ENCODE measurements around the gene ANGPTL2. TPM values are rescaled to one million over a fixed set of nuclear protein-coding genes. Genes with fewer than 3 reads are reported as not detected.

Gene ANGPTL2, protein sequence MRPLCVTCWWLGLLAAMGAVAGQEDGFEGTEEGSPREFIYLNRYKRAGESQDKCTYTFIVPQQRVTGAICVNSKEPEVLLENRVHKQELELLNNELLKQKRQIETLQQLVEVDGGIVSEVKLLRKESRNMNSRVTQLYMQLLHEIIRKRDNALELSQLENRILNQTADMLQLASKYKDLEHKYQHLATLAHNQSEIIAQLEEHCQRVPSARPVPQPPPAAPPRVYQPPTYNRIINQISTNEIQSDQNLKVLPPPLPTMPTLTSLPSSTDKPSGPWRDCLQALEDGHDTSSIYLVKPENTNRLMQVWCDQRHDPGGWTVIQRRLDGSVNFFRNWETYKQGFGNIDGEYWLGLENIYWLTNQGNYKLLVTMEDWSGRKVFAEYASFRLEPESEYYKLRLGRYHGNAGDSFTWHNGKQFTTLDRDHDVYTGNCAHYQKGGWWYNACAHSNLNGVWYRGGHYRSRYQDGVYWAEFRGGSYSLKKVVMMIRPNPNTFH
- total RNA-seq, result 7.8 and 21.5 TPM in 2 replicates

DNA sequence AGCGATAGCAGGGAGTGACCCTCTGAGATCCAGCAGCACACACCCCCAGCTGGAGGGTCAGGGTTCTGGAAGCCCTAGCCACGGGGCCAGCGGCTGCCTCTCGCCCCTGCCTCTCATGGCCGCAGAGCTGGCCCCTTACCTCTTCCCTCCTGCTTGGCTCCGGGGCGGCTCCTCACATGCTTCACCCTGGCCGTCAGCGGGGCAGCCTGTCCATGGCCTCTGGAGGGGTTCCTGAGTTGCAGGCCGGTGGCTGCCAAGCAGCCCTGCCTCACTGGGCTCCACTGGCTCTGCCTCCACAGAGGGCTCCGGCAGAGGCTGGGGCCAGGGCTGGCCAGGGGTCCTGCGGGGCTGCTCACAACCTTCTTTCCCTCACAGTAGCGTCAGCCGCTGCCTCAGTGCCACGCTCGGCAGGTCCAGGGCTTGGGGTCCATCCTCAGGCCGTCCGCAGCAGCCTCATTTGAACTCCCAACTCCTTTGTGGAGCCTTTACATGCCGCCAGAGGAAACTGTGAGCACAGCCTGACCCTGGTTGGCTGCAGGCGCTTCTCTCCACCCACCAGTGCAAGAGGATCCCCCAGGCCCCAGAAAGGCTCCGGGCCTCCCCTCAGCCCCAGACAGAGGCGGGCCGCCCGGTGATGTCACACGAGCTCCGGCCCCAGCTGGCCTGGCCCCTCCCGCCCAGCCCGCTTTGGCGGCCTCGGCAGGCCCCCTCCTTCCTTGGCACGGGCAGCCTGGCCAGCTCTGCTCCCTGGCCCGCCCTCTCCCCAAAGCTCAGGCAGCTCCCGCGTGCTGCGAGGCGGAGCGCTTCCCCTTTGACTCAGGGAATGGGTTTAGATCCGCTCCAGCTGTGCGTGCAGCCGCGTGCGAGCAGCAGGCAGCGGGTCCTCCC is at the start of gene ANGPTL2:
Gene ANGPTL2, minus strand, starts transcription at position 460 of the 888 bp plus-strand sequence. CDS start 13,904 bp downstream, outside the sequence.

Other genes with a start within 250 kb of the ANGPTL2 start
- gene RALGPS1, start 207.9 kb downstream of the ANGPTL2 start, total RNA-seq, result 1.5 and 1.8 TPM in 2 replicates
- gene GARNL3, start 142.1 kb upstream of the ANGPTL2 start, total RNA-seq, result 1.3 and 3.0 TPM in 2 replicates